Liver (tissue), 9 donors: ENCODE measurements around the gene CACNA1D. TPM values are rescaled to one million over a fixed set of nuclear protein-coding genes. Genes with fewer than 3 reads are reported as not detected.

Experiments
- DNase-seq: peaks from one replicate; pipeline ENCODE4 v3.0.0-alpha.2; 2017; ENCODE audit warnings: low spot score
- H3K27ac ChIP-seq, 2 donors: one replicate each; pipeline ENCODE4 v1.7.0; 2013; ENCODE audit warnings: inconsistent platforms in 2 of 2, low read length in 2 of 2, control low read depth in 1 of 2, low read depth in 1 of 2, mild to moderate bottlenecking in 1 of 2
- H3K27me3 ChIP-seq, 4 donors: one replicate each; pipeline versions ENCODE4 v1.6.1 to v1.7.0; 2013; ENCODE audit warnings: low read length in 3 of 4, inconsistent platforms in 1 of 4, mild to moderate bottlenecking in 1 of 4, moderate library complexity in 1 of 4; ENCODE audit not compliant: control insufficient read depth in 4 of 4, insufficient read depth in 4 of 4
- H3K36me3 ChIP-seq, 4 donors: one replicate each; pipeline versions ENCODE4 v1.6.1 to v1.7.0; 2013; ENCODE audit warnings: low read length in 3 of 4, mild to moderate bottlenecking in 3 of 4, low read depth in 1 of 4, moderate library complexity in 1 of 4; ENCODE audit not compliant: control insufficient read depth in 4 of 4, insufficient read depth in 3 of 4
- H3K4me1 ChIP-seq, 4 donors: one replicate each; pipeline versions ENCODE4 v1.6.1 to v1.7.0; 2013; ENCODE audit warnings: low read length in 3 of 4, mild to moderate bottlenecking in 3 of 4, moderate library complexity in 1 of 4; ENCODE audit not compliant: control insufficient read depth in 4 of 4, insufficient read depth in 4 of 4
- H3K4me3 ChIP-seq, 3 donors: one replicate each; pipeline versions ENCODE4 v1.6.1 to v1.7.0; 2013; ENCODE audit warnings: low read length in 3 of 3, control low read depth in 1 of 3, low read depth in 1 of 3, mild to moderate bottlenecking in 1 of 3
- H3K9ac ChIP-seq, 2 donors: one replicate each; pipeline ENCODE4 v1.7.0; 2013; ENCODE audit warnings: low read length in 2 of 2, mild to moderate bottlenecking in 2 of 2, moderate library complexity in 2 of 2, control low read depth in 1 of 2, low read depth in 1 of 2
- H3K9me3 ChIP-seq, 4 donors: one replicate each; pipeline versions ENCODE4 v1.6.1 to v1.7.0; 2013; ENCODE audit warnings: low read length in 3 of 4; ENCODE audit not compliant: control insufficient read depth in 4 of 4
- EGR1 ChIP-seq, 2 donors: IDR thresholded peaks; 2 replicates each; pipeline ENCODE4 v1.6.1; 2016 to 2018; ENCODE audit warnings: antibody characterized with exemption in 2 of 2, low read depth in 2 of 2
- FOXA1 ChIP-seq: IDR thresholded peaks from 2 replicates; pipeline ENCODE4 v1.6.1; 2016; ENCODE audit warnings: antibody characterized with exemption
- FOXA2 ChIP-seq: IDR thresholded peaks from 2 replicates; pipeline ENCODE4 v1.6.1; 2016; ENCODE audit warnings: antibody characterized with exemption
- GABPA ChIP-seq, 2 donors: IDR thresholded peaks in 1 of 2; conservative IDR thresholded peaks in 1 of 2; 2 replicates each; pipeline ENCODE4 v1.6.1; 2016; ENCODE audit warnings: antibody characterized with exemption in 2 of 2, mild to moderate bottlenecking in 1 of 2, moderate library complexity in 1 of 2
- HNF4A ChIP-seq, 2 donors: conservative IDR thresholded peaks; 2 replicates each; pipeline ENCODE4 v1.6.1; 2016; ENCODE audit warnings: antibody characterized with exemption in 2 of 2, mild to moderate bottlenecking in 2 of 2
- HNF4G ChIP-seq: IDR thresholded peaks from 2 replicates; pipeline ENCODE4 v1.6.1; 2016; ENCODE audit warnings: antibody characterized with exemption
- JUND ChIP-seq, 2 donors: IDR thresholded peaks; 2 replicates each; pipeline ENCODE4 v1.6.1; 2016; ENCODE audit warnings: antibody characterized with exemption in 2 of 2
- MAX ChIP-seq: IDR thresholded peaks from 2 replicates; pipeline ENCODE4 v1.6.1; 2016; ENCODE audit warnings: antibody characterized with exemption
- NR2F2 ChIP-seq: IDR thresholded peaks from 2 replicates; pipeline ENCODE4 v1.6.1; 2016; ENCODE audit warnings: antibody characterized with exemption
- RAD21 ChIP-seq, 2 donors: IDR thresholded peaks; 2 replicates each; pipeline ENCODE4 v1.6.1; 2016; ENCODE audit warnings: antibody characterized with exemption in 2 of 2, mild to moderate bottlenecking in 2 of 2
- REST ChIP-seq: IDR thresholded peaks from 2 replicates; pipeline ENCODE4 v1.6.1; 2016; ENCODE audit warnings: antibody characterized with exemption, mild to moderate bottlenecking
- RXRA ChIP-seq, 2 donors: IDR thresholded peaks; 2 replicates each; pipeline ENCODE4 v1.6.1; 2017 to 2018; ENCODE audit warnings: antibody characterized with exemption in 2 of 2, mild to moderate bottlenecking in 1 of 2
- SP1 ChIP-seq: IDR thresholded peaks from 2 replicates; pipeline ENCODE4 v1.6.1; 2018; ENCODE audit warnings: antibody characterized with exemption, mild to moderate bottlenecking
- TAF1 ChIP-seq: conservative IDR thresholded peaks from 2 replicates; pipeline ENCODE4 v1.6.1; 2016; ENCODE audit warnings: antibody characterized with exemption, mild to moderate bottlenecking
- YY1 ChIP-seq: IDR thresholded peaks from 2 replicates; pipeline ENCODE4 v1.6.1; 2016; ENCODE audit warnings: antibody characterized with exemption, mild to moderate bottlenecking
- WGBS: extraction: QIAGEN DNeasy Blood & Tissue Kit; methylation state at CpG from one replicate; pipeline ENCODE4 v1.1.7; 2013; 5-methylcytosine and 5-hydroxymethylcytosine counted together
- polyA plus RNA-seq, 2 donors: library from polyadenylated mRNA; stranded (reverse) in 1 of 2; unstranded in 1 of 2; fragments of 200-250 nt in 1 of 2; fragments of >200 nt in 1 of 2; fragmentation: Nextera tagmentation in 1 of 2; extraction: Ambion mirVana in 1 of 2; gene quantifications; one replicate each; pipeline versions ENCODE4 v1.2.1 to v1.2.3, GENCODE V29; 2013 to 2015
- total RNA-seq, 2 donors: library from RNA; depleted of rRNA; stranded (reverse); fragments of >200 nt; gene quantifications; one replicate each; pipeline ENCODE4 v1.2.3, GENCODE V29; 2014
- TF ChIP-seq, protein P1 (sequence below): fragments of 150-350 bp; IDR thresholded peaks from 2 replicates; pipeline ENCODE4 v1.5.1; 2017; ENCODE audit warnings: improper control_type of control experiment, low read depth, low read length; ENCODE audit not compliant: missing input control
- TF ChIP-seq, protein P2 (sequence below): IDR thresholded peaks from 2 replicates; pipeline ENCODE4 v1.6.1; 2016; ENCODE audit warnings: antibody characterized with exemption
- donor health status: healthy.
- donor health status: healthy.
- donor health status: healthy.
- donor health status: healthy.
- donor health status: healthy.

CACNA1D gene
- total and polyA plus RNA-seq, 4 donors: 1.8 to 18.9 (median 3.4) TPM

DNA sequence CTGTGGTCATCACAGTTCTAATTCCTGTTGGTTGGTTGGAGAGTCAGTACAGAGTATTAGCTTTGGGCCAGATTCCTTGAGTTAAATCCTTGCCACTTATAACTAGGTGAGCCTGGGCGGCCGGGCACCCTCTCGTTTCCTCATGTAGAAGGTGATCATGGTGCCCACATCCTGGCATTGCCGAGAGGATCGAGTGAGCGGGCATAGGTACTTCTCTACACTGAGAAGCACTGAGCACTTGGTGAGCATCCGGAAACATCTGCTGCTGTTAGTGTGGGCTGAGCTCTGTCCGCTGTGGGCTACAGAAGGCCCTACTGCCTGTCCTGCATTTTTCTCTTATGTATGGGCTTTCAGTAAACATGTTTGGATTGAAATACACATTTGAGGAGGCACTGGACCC lies 96.2 kb downstream of the CACNA1D start:
- no peak overlapping the region for H3K27ac ChIP-seq
- no peaks in the 10 kb centered on the region for H3K36me3 ChIP-seq
- H3K9ac ChIP-seq: no peak overlapping the region
- TF ChIP-seq SP1 (no peak), GABPA (IDR thresholded peaks at IDR 0.05 in 1 of 2, conservative IDR thresholded peaks at IDR 0.05 in 1 of 2) (no peak), RAD21 (IDR thresholded peaks at IDR 0.05) (no peak), JUND (IDR thresholded peaks at IDR 0.05) (no peak), NR2F2 (no peak), HNF4A (conservative IDR thresholded peaks at IDR 0.05) (no peak), YY1 (no peak), REST (no peak), TAF1 (no peak), RXRA (IDR thresholded peaks at IDR 0.05) (no peak), MAX (no peak), FOXA2 (no peak), FOXA1 (no peak)
- TF ChIP-seq, protein P1, sequence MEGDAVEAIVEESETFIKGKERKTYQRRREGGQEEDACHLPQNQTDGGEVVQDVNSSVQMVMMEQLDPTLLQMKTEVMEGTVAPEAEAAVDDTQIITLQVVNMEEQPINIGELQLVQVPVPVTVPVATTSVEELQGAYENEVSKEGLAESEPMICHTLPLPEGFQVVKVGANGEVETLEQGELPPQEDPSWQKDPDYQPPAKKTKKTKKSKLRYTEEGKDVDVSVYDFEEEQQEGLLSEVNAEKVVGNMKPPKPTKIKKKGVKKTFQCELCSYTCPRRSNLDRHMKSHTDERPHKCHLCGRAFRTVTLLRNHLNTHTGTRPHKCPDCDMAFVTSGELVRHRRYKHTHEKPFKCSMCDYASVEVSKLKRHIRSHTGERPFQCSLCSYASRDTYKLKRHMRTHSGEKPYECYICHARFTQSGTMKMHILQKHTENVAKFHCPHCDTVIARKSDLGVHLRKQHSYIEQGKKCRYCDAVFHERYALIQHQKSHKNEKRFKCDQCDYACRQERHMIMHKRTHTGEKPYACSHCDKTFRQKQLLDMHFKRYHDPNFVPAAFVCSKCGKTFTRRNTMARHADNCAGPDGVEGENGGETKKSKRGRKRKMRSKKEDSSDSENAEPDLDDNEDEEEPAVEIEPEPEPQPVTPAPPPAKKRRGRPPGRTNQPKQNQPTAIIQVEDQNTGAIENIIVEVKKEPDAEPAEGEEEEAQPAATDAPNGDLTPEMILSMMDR: no peak
- TF ChIP-seq, protein P2, sequence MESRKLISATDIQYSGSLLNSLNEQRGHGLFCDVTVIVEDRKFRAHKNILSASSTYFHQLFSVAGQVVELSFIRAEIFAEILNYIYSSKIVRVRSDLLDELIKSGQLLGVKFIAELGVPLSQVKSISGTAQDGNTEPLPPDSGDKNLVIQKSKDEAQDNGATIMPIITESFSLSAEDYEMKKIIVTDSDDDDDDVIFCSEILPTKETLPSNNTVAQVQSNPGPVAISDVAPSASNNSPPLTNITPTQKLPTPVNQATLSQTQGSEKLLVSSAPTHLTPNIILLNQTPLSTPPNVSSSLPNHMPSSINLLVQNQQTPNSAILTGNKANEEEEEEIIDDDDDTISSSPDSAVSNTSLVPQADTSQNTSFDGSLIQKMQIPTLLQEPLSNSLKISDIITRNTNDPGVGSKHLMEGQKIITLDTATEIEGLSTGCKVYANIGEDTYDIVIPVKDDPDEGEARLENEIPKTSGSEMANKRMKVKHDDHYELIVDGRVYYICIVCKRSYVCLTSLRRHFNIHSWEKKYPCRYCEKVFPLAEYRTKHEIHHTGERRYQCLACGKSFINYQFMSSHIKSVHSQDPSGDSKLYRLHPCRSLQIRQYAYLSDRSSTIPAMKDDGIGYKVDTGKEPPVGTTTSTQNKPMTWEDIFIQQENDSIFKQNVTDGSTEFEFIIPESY: no peak
- no peaks in the 10 kb centered on the region for H3K4me1 ChIP-seq
- no peak overlapping the region for H3K4me3 ChIP-seq
- H3K9me3 ChIP-seq: no peaks in the 10 kb centered on the region
- 95% methylated on average over 8 of the region's 8 CpGs for WGBS
- H3K27me3 ChIP-seq: no peaks in the 10 kb centered on the region
- no peak for DNase-seq

GRCh38 chr3:53591646-53592045 lies 97.2 kb downstream of the CACNA1D start:
- H3K4me1 ChIP-seq: no peaks in the 10 kb centered on the region
- H3K27ac ChIP-seq: no peak overlapping the region
- WGBS: 97% methylated on average over 6 of the region's 6 CpGs
- H3K4me3 ChIP-seq: no peak overlapping the region
- no peak for DNase-seq
- TF ChIP-seq REST (no peak), TAF1 (no peak), FOXA2 (no peak), HNF4G (no peak), GABPA (IDR thresholded peaks at IDR 0.05 in 1 of 2, conservative IDR thresholded peaks at IDR 0.05 in 1 of 2) (no peak), EGR1 (IDR thresholded peaks at IDR 0.05; ENCODE audit: low read depth in 2 of 2) (no peak), SP1 (no peak), MAX (no peak), RXRA (IDR thresholded peaks at IDR 0.05) (no peak), YY1 (no peak)
- TF ChIP-seq, protein P2: no peak
- no peak overlapping the region for H3K9ac ChIP-seq
- no peaks in the 10 kb centered on the region for H3K27me3 ChIP-seq
- no peaks in the 10 kb centered on the region for H3K9me3 ChIP-seq
- H3K36me3 ChIP-seq: no peaks in the 10 kb centered on the region
